Activated CD8-positive, alpha-beta memory T cell treated with anti-CD3 and anti-CD28 coated beads, Interleukin-2, amount 50 U/mL, for 24 hours (primary cell): ENCODE measurements around the gene ZBTB40.

ENCODE experiments used
- DNase-seq: peaks from one replicate; pipeline ENCODE4 v3.0.0-alpha.2; 2020; ENCODE audit errors: extremely low read depth

Gene ZBTB40

GRCh38 chr1:22507587-22507986 is 55.9 kb downstream of the ZBTB40 start:
- no peak for DNase-seq

GRCh38 chr1:22508329-22508728 is 56.7 kb downstream of the ZBTB40 start:
- no peak for DNase-seq

DNA sequence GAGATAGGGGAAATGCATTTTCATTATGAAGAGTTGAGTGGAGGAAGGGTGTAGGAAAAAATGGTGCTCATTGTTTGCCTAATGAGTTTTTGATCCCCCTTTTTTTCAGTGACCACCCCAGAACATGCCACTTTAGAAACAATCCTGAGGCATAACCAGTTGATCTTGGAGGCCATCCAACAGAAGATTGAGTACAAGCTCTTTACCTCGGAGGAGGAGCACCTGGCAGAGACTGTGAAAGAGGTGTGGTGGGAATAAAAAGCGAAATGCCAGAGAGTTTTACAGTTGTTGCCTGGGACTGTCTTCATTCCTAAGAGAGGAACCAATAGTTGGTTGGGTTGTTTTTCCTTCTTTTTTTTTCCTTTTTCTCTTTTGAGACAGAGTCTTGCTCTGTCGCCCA is 57.3 kb downstream of the ZBTB40 start:
- no peak for DNase-seq

- DNase-seq: no peak
Observed at GRCh38 chr1:22509815-22510214, 58.2 kb downstream of the ZBTB40 start.

- DNase-seq: no peak
Observed at GRCh38 chr1:22512873-22513272, 61.2 kb downstream of the ZBTB40 start.

DNA sequence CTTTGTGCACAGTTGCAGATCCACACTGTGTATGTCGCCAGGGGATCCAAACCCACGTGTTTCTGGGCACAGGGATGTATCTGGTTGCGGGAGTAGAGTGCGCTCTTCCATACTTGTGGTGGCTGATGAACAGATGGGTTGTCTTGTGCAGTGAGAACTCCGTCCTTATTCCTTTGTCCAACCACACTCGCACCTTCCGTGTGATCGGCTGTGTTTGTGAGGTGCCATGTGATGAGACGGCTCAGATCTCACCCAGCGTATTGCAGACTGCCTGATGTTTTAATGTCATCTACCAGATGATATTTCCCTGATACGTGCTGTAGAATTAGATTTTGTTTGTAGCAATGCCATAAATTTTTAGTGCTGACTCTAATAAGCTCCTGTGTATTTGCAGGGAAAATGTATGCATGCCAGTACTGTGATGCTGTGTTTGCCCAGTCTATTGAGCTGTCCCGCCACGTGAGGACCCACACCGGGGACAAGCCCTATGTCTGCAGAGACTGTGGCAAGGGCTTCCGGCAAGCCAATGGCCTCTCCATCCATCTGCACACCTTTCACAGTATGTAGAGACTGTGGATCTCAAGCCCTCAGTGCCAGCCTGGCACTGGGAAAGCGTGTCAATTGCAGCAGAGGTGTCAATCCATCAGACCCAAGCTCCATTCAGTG is 65.4 kb downstream of the ZBTB40 start:
- no peak for DNase-seq

DNA sequence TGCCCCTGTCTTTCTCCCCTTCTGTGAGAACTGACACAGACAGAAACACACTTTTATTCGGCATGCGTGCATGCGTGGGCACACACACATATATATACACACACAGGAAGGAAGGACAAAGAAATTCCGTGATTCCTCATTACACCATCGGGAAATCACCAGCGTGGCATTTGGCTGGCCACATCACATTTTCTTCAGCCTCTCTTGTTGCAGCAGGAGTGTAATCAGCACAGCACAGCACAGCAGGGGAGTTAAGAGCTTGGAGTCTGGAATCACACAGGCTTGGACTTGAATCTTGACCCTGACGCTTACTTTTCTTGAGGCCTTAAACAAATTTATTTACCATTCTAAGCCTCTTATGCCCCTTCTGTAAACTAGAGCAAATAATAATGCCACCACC is 66.3 kb downstream of the ZBTB40 start:
- DNase-seq: no peak

DNA sequence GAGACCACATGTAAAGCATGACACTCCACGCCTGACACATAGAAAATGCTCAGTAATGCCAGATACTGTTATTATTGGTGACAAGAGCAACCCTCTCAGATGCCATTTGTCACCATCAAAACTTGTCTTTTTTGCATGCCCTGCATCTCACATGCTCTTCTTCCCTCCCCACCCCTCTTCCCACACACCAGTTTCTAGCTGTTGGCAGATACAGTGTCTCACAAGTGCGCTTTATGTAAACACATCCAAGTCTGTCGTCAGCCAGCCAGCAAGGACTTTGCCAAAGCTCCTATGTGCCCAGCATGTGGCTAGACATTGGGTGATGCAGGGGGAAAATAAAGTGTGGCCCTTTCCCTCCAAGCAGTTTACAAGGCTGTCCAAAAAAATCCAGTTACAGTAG is 66.7 kb downstream of the ZBTB40 start:
- DNase-seq: no peak

GRCh38 chr1:22520871-22521270 is 69.2 kb downstream of the ZBTB40 start:
- no peak for DNase-seq

DNA sequence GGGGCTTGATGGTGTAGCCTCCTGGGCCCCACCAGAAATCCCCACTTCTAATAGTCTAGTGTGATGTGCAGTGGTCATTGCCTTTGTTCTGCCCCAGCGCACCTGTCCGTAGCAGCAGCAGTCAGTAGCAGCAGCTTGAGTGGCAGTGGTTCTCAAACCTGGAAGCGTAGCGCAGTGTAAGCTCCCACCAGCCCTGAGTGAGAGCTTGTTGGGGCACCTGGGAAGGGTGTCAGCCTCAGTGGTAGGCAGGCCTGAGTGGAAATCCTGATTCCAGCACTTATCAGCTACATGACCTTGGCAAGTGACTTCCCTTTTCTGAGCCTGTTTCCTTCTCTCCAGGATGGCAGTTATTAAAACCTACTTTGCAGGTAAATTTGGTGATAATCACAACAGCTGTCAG is 70.0 kb downstream of the ZBTB40 start:
- no peak for DNase-seq

GRCh38 chr1:22522221-22522743 is 70.6 kb downstream of the ZBTB40 start:
- DNase-seq: no peak

DNA sequence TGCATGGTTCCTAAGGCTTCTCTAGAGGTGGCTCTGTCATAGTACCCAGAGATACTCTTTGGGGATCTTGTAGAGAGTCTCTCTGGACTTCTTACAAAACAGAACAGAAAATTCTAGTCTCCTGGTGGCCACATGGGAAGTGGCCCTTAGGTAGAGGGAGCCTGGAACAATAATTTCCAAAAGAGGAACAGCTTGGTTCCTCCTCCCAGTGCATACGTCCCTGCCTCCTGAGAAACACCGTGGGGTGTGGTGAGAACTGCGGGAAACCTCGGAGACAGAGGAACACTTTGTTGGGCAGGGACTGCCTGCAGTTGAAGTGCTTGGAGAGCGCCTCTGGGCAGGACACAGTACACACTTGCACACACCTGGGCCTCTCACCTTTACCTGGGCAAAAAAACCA is 72.8 kb downstream of the ZBTB40 start:
- DNase-seq: no peak

GRCh38 chr1:22525211-22525610 is 73.6 kb downstream of the ZBTB40 start:
- no peak for DNase-seq

DNA sequence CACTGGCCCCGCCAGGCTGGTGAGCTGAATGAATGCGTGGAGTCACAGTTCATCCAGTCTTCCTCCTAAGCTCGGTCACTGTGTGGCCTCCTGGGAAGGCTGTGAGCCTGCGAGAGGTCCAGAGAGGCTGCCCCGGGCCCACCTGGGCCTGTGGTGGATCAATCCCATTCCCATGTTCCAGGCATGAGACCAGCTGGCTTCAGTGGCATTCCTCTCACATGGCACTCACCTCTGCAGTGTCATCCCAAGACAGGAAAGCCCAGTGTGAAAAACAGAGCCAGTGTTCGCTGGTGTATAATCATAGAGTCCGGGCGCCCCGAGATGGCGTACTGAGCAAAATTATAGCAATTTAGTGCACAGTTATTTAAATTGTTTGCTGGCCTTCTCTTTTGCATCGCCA is 74.0 kb downstream of the ZBTB40 start:
- DNase-seq: no peak

DNA sequence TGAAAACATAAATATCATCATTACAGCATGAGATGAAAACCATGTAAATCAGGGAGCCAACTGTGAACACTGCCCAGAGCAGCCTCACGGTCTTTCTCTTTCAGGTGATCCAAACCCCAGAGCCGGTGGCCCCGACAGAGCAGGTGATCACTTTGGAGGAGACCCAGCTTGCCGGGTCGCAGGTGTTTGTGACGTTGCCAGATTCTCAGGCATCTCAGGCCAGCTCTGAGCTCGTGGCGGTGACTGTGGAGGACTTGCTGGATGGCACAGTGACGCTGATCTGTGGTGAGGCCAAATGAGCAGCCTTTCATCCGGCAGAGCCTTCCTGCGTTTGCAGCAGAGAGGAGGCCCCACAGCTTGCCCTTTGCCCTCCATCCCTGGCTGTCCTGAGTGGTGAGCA is 74.4 kb downstream of the ZBTB40 start:
- DNase-seq: no peak

GRCh38 chr1:22526677-22527076 is 75.0 kb downstream of the ZBTB40 start:
- DNase-seq: no peak

DNA sequence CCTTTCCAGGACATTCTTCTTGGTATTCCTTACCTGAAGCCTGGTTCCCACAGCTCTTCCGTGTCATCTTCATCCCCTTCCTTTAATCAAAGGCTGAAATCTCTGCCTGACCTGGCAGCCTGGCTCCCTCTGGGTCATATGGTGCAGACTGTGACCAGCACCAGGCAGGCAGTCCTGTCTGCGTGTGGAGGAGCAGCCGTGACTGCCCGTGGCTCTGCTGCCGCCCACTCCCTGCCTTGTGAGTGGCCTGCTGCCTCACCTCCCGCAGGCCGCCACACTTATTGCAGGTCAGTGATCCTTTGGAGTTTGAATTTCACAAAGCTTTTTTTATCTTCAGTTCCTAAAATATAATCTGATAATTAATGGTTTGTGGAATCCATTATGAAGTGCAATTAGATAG is 75.5 kb downstream of the ZBTB40 start:
- no peak for DNase-seq

DNA sequence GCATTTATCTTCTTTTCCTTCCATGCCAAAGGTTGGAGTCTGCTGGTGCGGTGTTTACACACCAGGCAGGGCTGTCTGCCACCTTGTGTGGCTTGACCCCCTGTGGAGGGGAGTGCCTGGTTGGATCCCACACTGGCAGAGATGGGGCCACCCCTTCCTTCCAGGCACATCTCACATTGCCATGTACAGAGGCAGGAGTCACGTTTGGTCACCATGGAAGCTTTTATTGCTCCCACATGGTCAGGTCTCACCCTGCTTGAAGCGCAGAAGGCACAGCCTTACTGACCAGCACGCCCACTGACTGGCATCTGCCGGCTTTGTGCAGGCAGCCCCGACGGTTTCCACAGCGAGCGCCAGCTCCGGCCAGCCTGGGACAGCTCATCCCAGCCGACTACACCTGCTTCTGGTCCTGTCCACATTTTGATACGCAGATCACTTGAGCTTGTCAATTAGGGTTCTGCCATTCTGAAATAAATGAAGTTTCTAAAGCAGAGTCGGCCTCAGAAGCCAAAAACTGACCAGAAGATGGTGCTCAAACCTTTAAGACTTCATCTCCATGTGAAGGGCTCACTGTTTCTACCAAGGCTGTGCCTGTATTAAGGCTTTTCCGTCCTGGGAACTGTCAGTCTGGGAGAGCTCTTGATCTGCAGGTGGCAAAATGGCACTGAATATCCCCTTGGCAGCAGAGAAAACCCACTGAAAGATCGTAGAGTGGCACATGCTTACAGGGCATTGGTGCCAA is 76.1 kb downstream of the ZBTB40 start:
- no peak for DNase-seq

GRCh38 chr1:22528451-22528850 is 76.8 kb downstream of the ZBTB40 start:
- no peak for DNase-seq

- no peak for DNase-seq
Observed at GRCh38 chr1:22529901-22530621, 78.4 kb downstream of the ZBTB40 start.

- no peak for DNase-seq
Observed at GRCh38 chr1:22530715-22531114, 79.1 kb downstream of the ZBTB40 start.

DNA sequence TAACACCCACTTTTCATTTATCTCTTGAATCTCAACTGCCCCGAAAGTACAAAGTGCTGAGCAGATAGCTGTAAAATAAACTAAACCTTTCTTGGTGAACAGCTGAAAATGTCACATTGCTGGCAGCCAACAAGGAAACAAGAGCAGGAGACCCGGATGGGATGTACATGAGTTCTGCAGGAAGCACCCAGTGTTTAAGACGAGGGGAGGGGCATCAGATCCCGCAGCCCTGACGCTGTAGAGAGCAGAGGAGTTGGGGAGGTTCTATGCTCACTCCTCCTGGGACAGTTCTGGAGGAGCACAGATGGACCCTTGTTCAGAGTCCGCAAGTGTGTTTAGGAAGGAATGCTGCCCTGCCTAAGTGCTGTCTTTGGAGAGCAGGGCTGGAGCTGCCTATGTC is 79.6 kb downstream of the ZBTB40 start:
- DNase-seq: no peak
